IPS DF 6.9 (cell line): ENCODE data around the gene TOX2.

Experiments
- DNase-seq: peaks from one replicate; pipeline ENCODE4 v3.0.0-alpha.2; 2013; ENCODE audit warnings: low read depth, low spot score
- H3K27ac ChIP-seq: one replicate; pipeline ENCODE4 v1.5.1; 2013; ENCODE audit warnings: low read length, control low read depth
- H3K27me3 ChIP-seq: 2 replicates; pipeline ENCODE4 v1.6.1; 2013; ENCODE audit warnings: mild to moderate bottlenecking, low read length; ENCODE audit not compliant: control insufficient read depth, insufficient read depth
- H3K36me3 ChIP-seq: 2 replicates; pipeline ENCODE4 v1.6.1; 2013; ENCODE audit warnings: low read length; ENCODE audit not compliant: control insufficient read depth, insufficient read depth
- H3K4me1 ChIP-seq: 2 replicates; pipeline ENCODE4 v1.6.1; 2013; ENCODE audit warnings: low read length; ENCODE audit not compliant: control insufficient read depth, insufficient read depth
- H3K4me3 ChIP-seq: 2 replicates; pipeline ENCODE4 v1.5.1; 2013; ENCODE audit warnings: mild to moderate bottlenecking, low read length
- H3K9me3 ChIP-seq: 2 replicates; pipeline ENCODE4 v1.6.1; 2013; ENCODE audit warnings: low read length, inconsistent platforms; ENCODE audit not compliant: control insufficient read depth, insufficient read depth
- WGBS: extraction: QIAGEN DNeasy Blood & Tissue Kit; methylation state at CpG from one replicate; pipeline ENCODE4 v1.1.7; 2013; ENCODE audit warnings: mixed read lengths, missing lambda C conversion rate; ENCODE audit not compliant: insufficient read length, insufficient coverage; 5-methylcytosine and 5-hydroxymethylcytosine counted together

The TOX2 gene

GRCh38 chr20:44026647-44027342, 112.1 kb downstream of the TOX2 start:
- H3K27ac ChIP-seq: no peak overlapping the region
- H3K4me1 ChIP-seq: no peaks in the 10 kb centered on the region
- no CpG with 5 or more reads among the region's 9 CpGs for WGBS
- no peak for DNase-seq
- no peaks in the 10 kb centered on the region for H3K36me3 ChIP-seq
- no peak overlapping the region for H3K4me3 ChIP-seq
- no peaks in the 10 kb centered on the region for H3K9me3 ChIP-seq
- no peaks in the 10 kb centered on the region for H3K27me3 ChIP-seq

- no peaks in the 10 kb centered on the region for H3K9me3 ChIP-seq
- no peak overlapping the region for H3K27ac ChIP-seq
- no peaks in the 10 kb centered on the region for H3K27me3 ChIP-seq
- no peak for DNase-seq
- H3K4me3 ChIP-seq: no peak overlapping the region
- H3K4me1 ChIP-seq: no peaks in the 10 kb centered on the region
- no CpG with 5 or more reads among the region's 11 CpGs for WGBS
- H3K36me3 ChIP-seq: no peaks in the 10 kb centered on the region
Observed at GRCh38 chr20:44027343-44028002, 112.8 kb downstream of the TOX2 start.

- Histone ChIP-seq H3K27ac (no peak overlapping the region), H3K27me3 (no peaks in the 10 kb centered on the region), H3K9me3 (no peaks in the 10 kb centered on the region), H3K4me1 (no peaks in the 10 kb centered on the region), H3K36me3 (no peaks in the 10 kb centered on the region), H3K4me3 (no peak overlapping the region)
- no CpG with 5 or more reads among the region's 7 CpGs for WGBS
- DNase-seq: no peak
Observed at GRCh38 chr20:44028003-44028730, 113.5 kb downstream of the TOX2 start.

GRCh38 chr20:44028868-44029847, 114.5 kb downstream of the TOX2 start:
- no peak overlapping the region for H3K4me3 ChIP-seq
- no peaks in the 10 kb centered on the region for H3K4me1 ChIP-seq
- no peak for DNase-seq
- H3K27ac ChIP-seq: no peak overlapping the region
- H3K9me3 ChIP-seq: no peaks in the 10 kb centered on the region
- no peaks in the 10 kb centered on the region for H3K36me3 ChIP-seq
- H3K27me3 ChIP-seq: no peaks in the 10 kb centered on the region
- whole genome bisulfite sequencing: no CpG with 5 or more reads among the region's 14 CpGs

- Histone ChIP-seq H3K27me3 (no peaks in the 10 kb centered on the region), H3K4me3 (no peak overlapping the region), H3K4me1 (no peaks in the 10 kb centered on the region), H3K9me3 (no peaks in the 10 kb centered on the region), H3K36me3 (no peaks in the 10 kb centered on the region), H3K27ac (no peak overlapping the region)
- no CpG with 5 or more reads among the region's 4 CpGs for WGBS
- DNase-seq: no peak
Observed at GRCh38 chr20:44029848-44030230, 115.2 kb downstream of the TOX2 start.

GRCh38 chr20:44030394-44030793, 115.7 kb downstream of the TOX2 start:
- no peaks in the 10 kb centered on the region for H3K27me3 ChIP-seq
- H3K4me3 ChIP-seq: no peak overlapping the region
- H3K9me3 ChIP-seq: no peaks in the 10 kb centered on the region
- no peaks in the 10 kb centered on the region for H3K36me3 ChIP-seq
- no peak for DNase-seq
- no peak overlapping the region for H3K27ac ChIP-seq
- WGBS: no CpG with 5 or more reads among the region's 2 CpGs
- H3K4me1 ChIP-seq: no peaks in the 10 kb centered on the region

- H3K4me1 ChIP-seq: no peaks in the 10 kb centered on the region
- H3K27me3 ChIP-seq: no peaks in the 10 kb centered on the region
- no peaks in the 10 kb centered on the region for H3K9me3 ChIP-seq
- no peak for DNase-seq
- no peak overlapping the region for H3K4me3 ChIP-seq
- no peaks in the 10 kb centered on the region for H3K36me3 ChIP-seq
- H3K27ac ChIP-seq: no peak overlapping the region
- WGBS: no CpG with 5 or more reads among the region's 14 CpGs
Observed at GRCh38 chr20:44031001-44031574, 116.4 kb downstream of the TOX2 start.

GRCh38 chr20:44031781-44032582, 117.3 kb downstream of the TOX2 start:
- H3K36me3 ChIP-seq: no peaks in the 10 kb centered on the region
- WGBS: no CpG with 5 or more reads among the region's 12 CpGs
- no peak overlapping the region for H3K27ac ChIP-seq
- no peak overlapping the region for H3K4me3 ChIP-seq
- H3K4me1 ChIP-seq: no peaks in the 10 kb centered on the region
- no peak for DNase-seq
- no peaks in the 10 kb centered on the region for H3K9me3 ChIP-seq
- no peaks in the 10 kb centered on the region for H3K27me3 ChIP-seq

GRCh38 chr20:44032583-44033331, 118.1 kb downstream of the TOX2 start:
- WGBS: no CpG with 5 or more reads among the region's 12 CpGs
- no peak overlapping the region for H3K27ac ChIP-seq
- no peaks in the 10 kb centered on the region for H3K9me3 ChIP-seq
- DNase-seq: no peak
- H3K4me3 ChIP-seq: no peak overlapping the region
- no peaks in the 10 kb centered on the region for H3K27me3 ChIP-seq
- no peaks in the 10 kb centered on the region for H3K36me3 ChIP-seq
- H3K4me1 ChIP-seq: no peaks in the 10 kb centered on the region
